NCI-H1436 (cell line): Measurements from ENCODE around the gene PLIN1.

Experiments
- DNase-seq: peaks from one replicate; lab custom pipeline; 2025; lab: John Stamatoyannopoulos, UW

The PLIN1 gene

GRCh38 chr15:89652131-89652530 lies 27.0 kb downstream of the PLIN1 start:
- no peak for DNase-seq

- DNase-seq = no peak
Measured at GRCh38 chr15:89649716-89650115, 29.5 kb downstream of the PLIN1 start.

- no peak for DNase-seq
Measured at GRCh38 chr15:89649013-89649625, 30.0 kb downstream of the PLIN1 start.

GRCh38 chr15:89648106-89649012 lies 30.8 kb downstream of the PLIN1 start:
- no peak for DNase-seq

- no peak for DNase-seq
Measured at GRCh38 chr15:89647191-89647851, 31.8 kb downstream of the PLIN1 start.

- no peak for DNase-seq
Measured at GRCh38 chr15:89646416-89647141, 32.6 kb downstream of the PLIN1 start.

GRCh38 chr15:89645680-89646079 lies 33.5 kb downstream of the PLIN1 start:
- DNase-seq = no peak

GRCh38 chr15:89642106-89642505 lies 37.1 kb downstream of the PLIN1 start:
- DNase-seq = no peak

- DNase-seq = no peak
Measured at GRCh38 chr15:89641053-89641452, 38.1 kb downstream of the PLIN1 start.

GRCh38 chr15:89640245-89640644 lies 38.9 kb downstream of the PLIN1 start:
- DNase-seq = no peak

- DNase-seq = no peak
Measured at GRCh38 chr15:89633585-89633984, 45.6 kb downstream of the PLIN1 start.

GRCh38 chr15:89632563-89633430 lies 46.4 kb downstream of the PLIN1 start:
- DNase-seq = no peak

GRCh38 chr15:89631902-89632264 lies 47.3 kb downstream of the PLIN1 start:
- no peak for DNase-seq

- DNase-seq = no peak
Measured at GRCh38 chr15:89630974-89631901, 47.9 kb downstream of the PLIN1 start.

- DNase-seq = no peak
Measured at GRCh38 chr15:89630260-89630659, 48.9 kb downstream of the PLIN1 start.

- no peak for DNase-seq
Measured at GRCh38 chr15:89629829-89630228, 49.3 kb downstream of the PLIN1 start.

- DNase-seq = no peak
Measured at GRCh38 chr15:89628806-89629715, 50.1 kb downstream of the PLIN1 start.

- no peak for DNase-seq
Measured at GRCh38 chr15:89628301-89628700, 50.9 kb downstream of the PLIN1 start.
